Measurements from ENCODE around the gene STEAP1.
"Not testable (repeated sequence)": the region's sequence is repeated elsewhere in the genome, so short reads cannot be mapped to it uniquely, and the experiment has no call there.

DNA sequence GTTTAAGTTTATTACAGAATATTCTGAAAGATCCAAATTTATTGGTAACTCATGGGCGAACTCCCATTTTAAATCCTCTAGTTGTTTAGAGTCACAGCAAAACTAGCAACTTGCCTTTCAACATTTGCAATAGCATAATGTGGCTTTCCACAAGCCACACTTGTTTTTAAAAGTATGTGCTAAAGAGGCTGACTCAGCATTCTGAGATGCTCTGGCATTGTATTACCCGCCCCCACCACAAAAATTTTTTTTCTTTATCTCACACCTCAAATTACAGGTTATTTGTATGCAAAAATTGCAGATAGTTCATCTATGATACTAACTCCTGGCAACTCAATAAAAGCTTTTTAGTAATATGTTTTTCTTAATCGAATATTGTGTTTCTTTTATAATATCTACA lies 2.4 kb upstream of the STEAP1 start:
- TF ChIP-seq POLR2A (IDR thresholded peaks at IDR 0.05); EP300 (IDR thresholded peaks at IDR 0.05; ENCODE audit: low read depth); POLR2AphosphoS5 (IDR thresholded peaks at IDR 0.05): not testable (repeated sequence)
- TF ChIP-seq, protein P1, sequence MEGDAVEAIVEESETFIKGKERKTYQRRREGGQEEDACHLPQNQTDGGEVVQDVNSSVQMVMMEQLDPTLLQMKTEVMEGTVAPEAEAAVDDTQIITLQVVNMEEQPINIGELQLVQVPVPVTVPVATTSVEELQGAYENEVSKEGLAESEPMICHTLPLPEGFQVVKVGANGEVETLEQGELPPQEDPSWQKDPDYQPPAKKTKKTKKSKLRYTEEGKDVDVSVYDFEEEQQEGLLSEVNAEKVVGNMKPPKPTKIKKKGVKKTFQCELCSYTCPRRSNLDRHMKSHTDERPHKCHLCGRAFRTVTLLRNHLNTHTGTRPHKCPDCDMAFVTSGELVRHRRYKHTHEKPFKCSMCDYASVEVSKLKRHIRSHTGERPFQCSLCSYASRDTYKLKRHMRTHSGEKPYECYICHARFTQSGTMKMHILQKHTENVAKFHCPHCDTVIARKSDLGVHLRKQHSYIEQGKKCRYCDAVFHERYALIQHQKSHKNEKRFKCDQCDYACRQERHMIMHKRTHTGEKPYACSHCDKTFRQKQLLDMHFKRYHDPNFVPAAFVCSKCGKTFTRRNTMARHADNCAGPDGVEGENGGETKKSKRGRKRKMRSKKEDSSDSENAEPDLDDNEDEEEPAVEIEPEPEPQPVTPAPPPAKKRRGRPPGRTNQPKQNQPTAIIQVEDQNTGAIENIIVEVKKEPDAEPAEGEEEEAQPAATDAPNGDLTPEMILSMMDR (IDR thresholded peaks at IDR 0.05) = not testable (repeated sequence)
